B cell (primary cell): ENCODE measurements around the gene ZNF718.

Source experiments
- CTCF ChIP-seq: fragments of 200-600 bp; IDR thresholded peaks from one replicate; pipeline ENCODE4 v1.8.0; 2022; ENCODE audit warnings: antibody characterized with exemption, mild to moderate bottlenecking
- EZH2 ChIP-seq: IDR thresholded peaks from 2 replicates; pipeline ENCODE4 v1.6.1; 2012; ENCODE audit warnings: borderline replicate concordance, low read depth, mild to moderate bottlenecking, moderate library complexity, low read length; ENCODE audit not compliant: insufficient read depth, poor library complexity, severe bottlenecking

- TF ChIP-seq CTCF (no peak), EZH2 (no peak)
These were observed 49.5 kb downstream of the ZNF718 start for GRCh38 chr4:173666-174314.
